PC-9 (cell line): ENCODE results near the gene SLC17A4. TPM values are rescaled to one million over a fixed set of nuclear protein-coding genes. Genes with fewer than 3 reads are reported as not detected.

Source experiments
- BruUV-seq: library from RNA; stranded (reverse); fragments of 400-500 nt; replicated peaks from 2 replicates; lab custom pipeline; 2021; lab: Mats Ljungman, UMichigan
- CTCF ChIA-PET: fragments of 300-600 bp; sonication (Branson Sonifier 250); formaldehyde crosslinking; loops from one replicate; lab custom pipeline; 2022; ENCODE audit warnings: antibody characterized with exemption; lab: Charles Lee
- POLR2A ChIA-PET: fragments of 300-600 bp; sonication (Branson Sonifier 250); formaldehyde crosslinking; loops from one replicate; lab custom pipeline; 2022; ENCODE audit warnings: antibody characterized with exemption; ENCODE audit not compliant: unreplicated experiment; lab: Charles Lee
- DNase-seq, 2 experiments: peaks; one replicate each; pipeline versions ENCODE4 v3.0.0 to v3.0.0-alpha.2; 2015 to 2022; ENCODE audit warnings: mixed read lengths in 1 of 2
- H2AFZ ChIP-seq: fragments of 200-600 bp; sonication (generic); 2 replicates; pipeline ENCODE4 v1.8.1; 2017; ENCODE audit warnings: antibody characterized with exemption
- H3F3A ChIP-seq: fragments of 200-600 bp; sonication (generic); 2 replicates; pipeline ENCODE4 v1.8.1; 2017; ENCODE audit warnings: antibody characterized with exemption, mild to moderate bottlenecking, low read depth; ENCODE audit not compliant: insufficient read depth
- H3K27ac ChIP-seq: fragments of 200-600 bp; sonication (generic); 2 replicates; pipeline ENCODE4 v1.6.1; 2016; ENCODE audit warnings: mixed run types
- H3K27me3 ChIP-seq: fragments of 200-600 bp; sonication (generic); 2 replicates; pipeline ENCODE4 v1.6.1; 2016; ENCODE audit warnings: low read depth, mixed run types; ENCODE audit not compliant: insufficient read depth
- H3K36me3 ChIP-seq: fragments of 200-600 bp; sonication (generic); 2 replicates; pipeline ENCODE4 v1.6.1; 2016; ENCODE audit warnings: low read depth, mixed run types
- H3K4me1 ChIP-seq: fragments of 200-600 bp; sonication (generic); replicated peaks from 2 replicates; pipeline ENCODE4 v1.6.1; 2016; ENCODE audit warnings: mixed run types; ENCODE audit not compliant: insufficient read depth
- H3K4me2 ChIP-seq: fragments of 200-600 bp; sonication (generic); 2 replicates; pipeline ENCODE4 v1.6.1; 2017; ENCODE audit warnings: mixed run types
- H3K4me3 ChIP-seq: fragments of 200-600 bp; sonication (generic); 2 replicates; pipeline ENCODE4 v1.6.1; 2016; ENCODE audit warnings: mixed run types
- H3K79me2 ChIP-seq: fragments of 200-600 bp; sonication (generic); 2 replicates; pipeline ENCODE4 v1.6.1; 2017; ENCODE audit warnings: low read depth, mixed run types
- H3K9me2 ChIP-seq: fragments of 200-600 bp; sonication (generic); 2 replicates; pipeline ENCODE4 v1.8.1; 2017; ENCODE audit warnings: mild to moderate bottlenecking; ENCODE audit not compliant: insufficient read depth
- H3K9me3 ChIP-seq: fragments of 200-600 bp; sonication (generic); 2 replicates; pipeline ENCODE4 v1.8.1; 2016; ENCODE audit warnings: low read depth; ENCODE audit not compliant: insufficient read depth
- H4K20me1 ChIP-seq: fragments of 200-600 bp; sonication (generic); 2 replicates; pipeline ENCODE4 v1.8.1; 2017; ENCODE audit not compliant: insufficient read depth
- EZH2 ChIP-seq: fragments of 200-600 bp; sonication (generic); IDR thresholded peaks from 2 replicates; pipeline ENCODE4 v1.8.0; 2017; ENCODE audit warnings: antibody characterized with exemption, low read depth
- intact Hi-C: fragments of 100-400 bp; cut with micrococcal nuclease; formaldehyde crosslinking; loops from one replicate; pipeline ENCODE4 v1.10.0; 2022; ENCODE audit not compliant: unreplicated experiment
- total RNA-seq: library from RNA; stranded (reverse); gene quantifications from 2 replicates; pipeline ENCODE4 v1.2.3, GENCODE V29; 2021
- TF ChIP-seq, protein P1 (sequence below): fragments of 200-600 bp; sonication (generic); conservative IDR thresholded peaks from 2 replicates; pipeline ENCODE4 v1.6.1; 2017; ENCODE audit warnings: mixed run types, antibody characterized with exemption, mild to moderate bottlenecking, moderate library complexity

SLC17A4 gene
- total RNA-seq, 1 experiment from 2014 or later: 0.13 TPM

DNA sequence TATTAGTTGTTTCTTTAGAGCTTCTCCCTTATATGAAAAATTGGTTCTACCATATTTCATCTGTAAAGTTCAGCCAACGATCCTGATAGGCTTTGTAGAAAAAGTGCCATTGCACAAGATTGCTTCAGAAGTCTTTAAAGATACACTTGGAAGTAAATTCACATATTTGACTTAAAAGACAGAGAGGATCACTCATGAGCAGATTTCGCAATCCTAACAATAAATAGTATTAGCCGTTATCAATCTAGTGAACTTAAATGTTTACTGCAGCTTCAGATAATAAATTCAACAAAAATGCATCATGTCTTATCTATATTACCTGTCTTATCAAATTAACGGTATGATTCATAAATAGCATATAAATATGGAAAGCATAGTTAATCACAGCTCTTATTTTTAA is 8.7 kb upstream of the SLC17A4 start:
- ChIA-PET POLR2A (no interaction called here), CTCF (no interaction called here)
- Histone ChIP-seq H3K4me1 (no peaks in the 10 kb centered on the region), H3K9me3 (no peaks in the 10 kb centered on the region), H4K20me1 (no peaks in the 10 kb centered on the region), H3K27ac (no peak overlapping the region), H3K4me3 (no peak overlapping the region), H2AFZ (no peak overlapping the region), H3K4me2 (no peak overlapping the region), H3K9me2 (no peaks in the 10 kb centered on the region), H3K79me2 (no peaks in the 10 kb centered on the region), H3K36me3 (no peaks in the 10 kb centered on the region), H3K27me3 (no peaks in the 10 kb centered on the region), H3F3A (no peaks in the 10 kb centered on the region)
- no TSS peak for BruUV-seq
- TF ChIP-seq, protein P1, sequence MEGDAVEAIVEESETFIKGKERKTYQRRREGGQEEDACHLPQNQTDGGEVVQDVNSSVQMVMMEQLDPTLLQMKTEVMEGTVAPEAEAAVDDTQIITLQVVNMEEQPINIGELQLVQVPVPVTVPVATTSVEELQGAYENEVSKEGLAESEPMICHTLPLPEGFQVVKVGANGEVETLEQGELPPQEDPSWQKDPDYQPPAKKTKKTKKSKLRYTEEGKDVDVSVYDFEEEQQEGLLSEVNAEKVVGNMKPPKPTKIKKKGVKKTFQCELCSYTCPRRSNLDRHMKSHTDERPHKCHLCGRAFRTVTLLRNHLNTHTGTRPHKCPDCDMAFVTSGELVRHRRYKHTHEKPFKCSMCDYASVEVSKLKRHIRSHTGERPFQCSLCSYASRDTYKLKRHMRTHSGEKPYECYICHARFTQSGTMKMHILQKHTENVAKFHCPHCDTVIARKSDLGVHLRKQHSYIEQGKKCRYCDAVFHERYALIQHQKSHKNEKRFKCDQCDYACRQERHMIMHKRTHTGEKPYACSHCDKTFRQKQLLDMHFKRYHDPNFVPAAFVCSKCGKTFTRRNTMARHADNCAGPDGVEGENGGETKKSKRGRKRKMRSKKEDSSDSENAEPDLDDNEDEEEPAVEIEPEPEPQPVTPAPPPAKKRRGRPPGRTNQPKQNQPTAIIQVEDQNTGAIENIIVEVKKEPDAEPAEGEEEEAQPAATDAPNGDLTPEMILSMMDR: no peak
- TF ChIP-seq EZH2: no peak
- no peak for DNase-seq
- intact Hi-C loops: no loop called here

DNA sequence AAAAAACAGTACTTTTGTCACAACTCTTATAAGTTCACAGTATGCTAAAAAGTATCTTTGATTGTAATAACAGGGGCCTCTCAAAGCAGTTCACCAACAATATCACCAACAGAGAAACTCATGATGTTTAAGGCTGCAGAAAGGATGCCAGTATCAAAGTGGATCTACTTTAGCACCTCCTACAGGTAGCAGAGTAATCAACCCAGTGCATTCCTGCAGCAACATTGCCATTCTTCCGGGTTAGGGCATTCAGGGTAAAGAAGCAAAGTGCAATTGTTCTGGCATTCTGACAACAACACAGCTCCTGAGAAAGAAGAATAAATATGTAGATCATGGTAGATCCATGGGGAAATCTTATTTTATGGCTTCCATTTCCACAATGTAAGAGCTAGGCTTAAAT is 7.6 kb upstream of the SLC17A4 start:
- Histone ChIP-seq H3K79me2 (no peaks in the 10 kb centered on the region), H3K27me3 (no peaks in the 10 kb centered on the region), H3K9me3 (no peaks in the 10 kb centered on the region), H3K4me3 (no peak overlapping the region), H4K20me1 (no peaks in the 10 kb centered on the region), H3K27ac (no peak overlapping the region), H3K4me2 (no peak overlapping the region), H3K9me2 (no peaks in the 10 kb centered on the region), H3K4me1 (no peaks in the 10 kb centered on the region), H3F3A (no peaks in the 10 kb centered on the region), H3K36me3 (no peaks in the 10 kb centered on the region), H2AFZ (no peak overlapping the region)
- DNase-seq: no peak
- BruUV-seq: no TSS peak
- intact Hi-C loops: no loop called here
- ChIA-PET POLR2A (no interaction called here), CTCF (no interaction called here)
- TF ChIP-seq, protein P1: no peak
- no peak for TF ChIP-seq EZH2

DNA sequence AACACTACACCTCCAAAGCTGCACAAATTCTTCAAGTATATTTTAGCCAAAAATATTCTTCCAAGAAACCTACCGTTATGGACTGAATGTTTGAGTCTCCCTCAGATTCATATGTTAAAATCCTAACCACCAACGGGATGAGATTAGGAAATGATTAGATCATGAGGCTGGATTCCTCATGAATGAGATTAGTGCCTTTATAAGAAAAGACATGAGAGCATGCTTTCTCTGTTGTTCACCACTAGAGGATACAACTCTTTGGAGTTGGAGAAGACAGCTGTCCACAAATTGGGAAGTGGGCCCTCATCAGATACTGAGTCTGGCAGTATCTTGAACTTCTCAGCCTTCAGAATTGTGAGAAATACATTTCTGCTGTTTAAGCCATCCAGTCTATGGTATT is 7.1 kb upstream of the SLC17A4 start:
- BruUV-seq: no TSS peak

More for the DNA sequence above, 7.1 kb upstream of the SLC17A4 start:
- DNase-seq: no peak
- H3K9me2 ChIP-seq: no peaks in the 10 kb centered on the region
- no peak overlapping the region for H3K4me2 ChIP-seq
- H3K27ac ChIP-seq: no peak overlapping the region
- intact Hi-C loops: no loop called here
- H3K79me2 ChIP-seq: no peaks in the 10 kb centered on the region
- POLR2A ChIA-PET: no interaction called here
- no peaks in the 10 kb centered on the region for H3K27me3 ChIP-seq
- no peaks in the 10 kb centered on the region for H3K4me1 ChIP-seq
- H3F3A ChIP-seq: no peaks in the 10 kb centered on the region
- H3K36me3 ChIP-seq: no peaks in the 10 kb centered on the region
- H3K9me3 ChIP-seq: no peaks in the 10 kb centered on the region
- H4K20me1 ChIP-seq: no peaks in the 10 kb centered on the region
- TF ChIP-seq, protein P1: no peak
- TF ChIP-seq EZH2: no peak
- no peak overlapping the region for H3K4me3 ChIP-seq
- H2AFZ ChIP-seq: no peak overlapping the region
- CTCF ChIA-PET: no interaction called here
